Glomerular visceral epithelial cell (primary cell): ENCODE results near the gene PNN.
"Not testable (repeated sequence)": the region's sequence is repeated elsewhere in the genome, so short reads cannot be mapped to it uniquely, and the experiment has no call there.

Experiments
- DNase-seq: peaks from one replicate; pipeline ENCODE4 v3.0.0-alpha.2; 2016; ENCODE audit errors: extremely low spot score

Gene PNN

DNA sequence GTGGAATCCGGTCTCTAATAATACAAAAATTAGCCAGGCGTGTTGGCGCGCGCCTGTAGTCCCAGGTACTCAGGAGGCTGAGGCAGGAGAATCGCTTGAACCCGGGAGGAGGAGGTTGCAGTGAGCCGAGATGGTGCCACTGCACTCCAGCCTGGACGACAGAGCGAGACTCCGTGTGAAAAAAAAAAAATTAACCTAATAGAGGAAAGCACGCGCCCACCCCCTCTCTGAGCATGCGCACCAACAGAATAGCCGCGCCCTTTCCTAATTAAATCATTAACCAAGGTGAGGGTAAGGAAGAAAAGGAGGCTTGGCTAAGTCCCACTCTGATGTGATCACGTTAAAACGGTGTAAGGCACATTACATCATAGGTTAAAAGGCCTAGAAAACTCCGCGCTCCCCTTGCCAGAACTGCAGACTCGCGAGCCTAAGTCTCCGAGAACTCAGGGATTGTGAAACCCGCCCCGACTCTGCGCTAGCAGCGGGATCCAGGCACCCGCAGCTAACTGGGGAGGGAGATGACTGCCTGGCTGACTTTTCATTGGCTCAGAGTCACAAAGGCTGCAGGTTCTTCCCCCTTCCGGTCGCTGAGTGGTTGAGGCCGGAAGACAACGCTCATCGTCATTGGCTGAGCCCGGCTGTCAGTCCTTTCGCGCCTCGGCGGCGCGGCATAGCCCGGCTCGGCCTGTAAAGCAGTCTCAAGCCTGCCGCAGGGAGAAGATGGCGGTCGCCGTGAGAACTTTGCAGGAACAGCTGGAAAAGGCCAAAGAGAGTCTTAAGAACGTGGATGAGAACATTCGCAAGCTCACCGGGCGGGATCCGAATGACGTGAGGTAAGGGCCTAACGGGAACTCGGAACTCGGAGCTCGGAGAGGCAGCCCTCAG lies at the start of gene PNN:
Gene PNN, plus strand, starts transcription at position 695 of the 885 bp plus-strand sequence. Its CDS starts 26 bp downstream, at position 721.
- DNase-seq = peak; percentile 100

DNA sequence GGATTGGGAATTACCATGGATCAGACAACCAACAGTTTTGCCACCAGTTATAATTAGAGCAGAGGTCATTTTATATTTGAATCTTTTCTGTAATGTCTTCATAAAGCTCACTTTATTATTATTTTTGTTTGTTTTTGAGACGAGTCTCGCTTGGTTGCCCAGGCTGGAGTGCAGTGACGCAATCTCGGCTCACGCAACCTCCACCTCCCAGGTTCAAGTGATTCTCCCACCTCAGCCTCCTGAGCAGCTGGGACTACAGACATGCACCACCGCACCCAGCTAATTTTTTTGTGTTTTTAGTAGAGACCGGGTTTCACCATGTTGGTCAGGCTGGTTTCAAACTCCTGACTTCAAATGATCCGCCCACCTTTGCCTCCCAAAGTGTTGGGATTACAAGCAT lies 37.2 kb upstream of the PNN start:
- DNase-seq = not testable (repeated sequence)

DNA sequence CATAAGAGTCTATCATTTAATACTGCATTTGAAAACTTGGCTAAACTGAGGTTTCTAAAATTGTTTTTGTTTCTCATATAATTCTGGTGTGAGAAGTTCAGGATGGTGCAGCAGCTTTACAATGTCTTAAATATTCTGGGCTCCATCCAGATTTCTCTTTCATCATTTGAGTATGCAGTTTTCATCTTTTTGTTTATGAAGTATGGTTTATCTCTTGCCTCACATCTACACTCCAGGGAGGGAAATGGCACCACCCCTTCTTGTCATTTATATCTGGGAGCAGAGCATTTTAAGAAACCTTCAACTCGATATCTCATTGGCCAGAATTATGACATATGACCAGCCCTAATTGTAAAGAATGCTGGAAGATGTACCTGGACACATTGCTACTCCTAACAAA lies 36.6 kb upstream of the PNN start:
- DNase-seq = no peak

DNA sequence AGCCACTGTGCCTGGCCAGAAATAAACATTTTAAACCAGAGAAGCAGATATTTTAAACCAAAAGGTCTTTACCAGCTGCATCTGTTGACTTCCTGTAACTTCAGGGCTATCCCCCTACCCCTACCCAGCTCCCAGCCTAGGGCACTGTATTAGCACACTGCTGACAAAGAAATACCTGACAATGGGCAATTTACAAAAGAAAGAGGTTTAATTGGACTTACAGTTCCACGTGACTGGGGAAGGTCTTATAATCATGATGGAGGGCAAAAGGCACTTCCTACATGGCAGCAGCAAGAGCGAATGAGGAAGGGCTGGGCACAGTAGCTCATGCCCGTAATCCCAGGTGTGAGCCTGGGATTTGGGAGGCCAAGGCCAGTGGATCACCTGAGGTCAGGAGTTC lies 34.9 kb upstream of the PNN start:
- no peak for DNase-seq

DNA sequence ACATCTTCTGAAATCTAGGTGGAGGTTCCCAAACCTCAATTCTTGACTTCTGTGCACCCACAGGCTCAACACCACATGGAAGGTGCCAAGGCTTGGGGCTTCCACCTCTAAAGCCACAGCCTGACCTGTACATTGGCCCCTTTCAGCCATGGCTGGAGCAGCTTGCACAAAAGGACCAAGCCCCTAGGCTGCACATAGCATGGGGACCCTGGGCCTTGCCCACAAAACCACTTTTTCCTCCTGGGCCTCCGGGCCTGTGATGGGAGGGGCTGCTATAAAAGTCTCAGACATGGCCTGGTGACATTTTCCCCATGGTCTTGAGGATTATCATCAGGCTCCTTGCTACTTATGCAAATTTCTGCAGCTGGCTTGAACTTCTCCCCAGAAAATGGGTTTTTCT lies 33.4 kb upstream of the PNN start:
- DNase-seq = not testable (repeated sequence)

DNA sequence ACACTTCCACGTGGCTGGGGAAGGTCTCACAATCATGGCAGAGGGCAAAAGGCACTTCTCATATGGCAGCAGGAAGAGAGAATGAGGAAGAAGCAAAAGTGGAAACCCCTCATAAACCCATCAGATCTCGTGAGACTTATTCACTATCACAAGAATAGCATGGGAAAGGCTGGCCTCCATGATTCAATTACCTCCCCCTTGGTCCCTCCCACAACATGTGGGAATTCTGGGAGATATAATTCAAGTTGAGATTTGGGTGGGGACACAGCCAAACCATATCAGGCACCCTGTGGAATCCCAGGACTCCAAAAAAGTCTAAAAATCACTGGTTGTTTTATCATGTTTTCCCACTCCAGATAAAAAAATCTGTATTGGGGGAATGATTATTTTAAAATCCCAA lies 31.8 kb upstream of the PNN start:
- not testable (repeated sequence) for DNase-seq

DNA sequence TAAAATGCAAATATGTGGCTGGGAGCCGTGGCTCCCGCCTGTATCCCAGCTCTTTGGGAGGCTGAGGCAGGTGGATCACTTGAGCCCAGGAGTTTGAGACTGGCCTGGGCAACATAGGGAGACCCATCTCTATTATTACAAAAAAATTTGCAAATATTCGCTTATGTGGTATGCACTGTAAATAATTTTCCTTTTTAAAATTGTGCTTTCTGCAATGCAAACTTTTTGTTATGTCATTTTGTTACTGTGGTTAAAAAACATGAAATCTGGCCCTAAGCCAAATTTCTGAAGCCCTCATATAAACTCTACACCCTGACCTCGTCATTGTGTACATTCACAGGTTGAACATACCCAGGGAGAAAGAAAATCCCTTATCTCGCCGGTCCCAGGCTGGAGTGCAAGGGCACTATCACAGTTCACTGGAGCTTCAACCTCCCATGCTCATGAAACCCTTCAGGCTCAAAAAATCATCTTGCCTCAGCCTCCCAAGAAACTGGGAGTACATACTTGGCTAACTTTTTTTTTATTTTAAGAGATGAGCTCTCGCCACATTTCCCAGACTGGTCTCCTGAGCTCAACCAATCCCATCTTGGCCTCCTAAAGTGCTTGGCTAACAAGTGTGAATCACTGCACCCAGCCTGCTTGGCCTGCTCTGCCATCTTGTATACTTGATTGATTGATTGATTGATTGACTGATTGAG lies 29.6 kb upstream of the PNN start:
- DNase-seq = peak; percentile 3

DNA sequence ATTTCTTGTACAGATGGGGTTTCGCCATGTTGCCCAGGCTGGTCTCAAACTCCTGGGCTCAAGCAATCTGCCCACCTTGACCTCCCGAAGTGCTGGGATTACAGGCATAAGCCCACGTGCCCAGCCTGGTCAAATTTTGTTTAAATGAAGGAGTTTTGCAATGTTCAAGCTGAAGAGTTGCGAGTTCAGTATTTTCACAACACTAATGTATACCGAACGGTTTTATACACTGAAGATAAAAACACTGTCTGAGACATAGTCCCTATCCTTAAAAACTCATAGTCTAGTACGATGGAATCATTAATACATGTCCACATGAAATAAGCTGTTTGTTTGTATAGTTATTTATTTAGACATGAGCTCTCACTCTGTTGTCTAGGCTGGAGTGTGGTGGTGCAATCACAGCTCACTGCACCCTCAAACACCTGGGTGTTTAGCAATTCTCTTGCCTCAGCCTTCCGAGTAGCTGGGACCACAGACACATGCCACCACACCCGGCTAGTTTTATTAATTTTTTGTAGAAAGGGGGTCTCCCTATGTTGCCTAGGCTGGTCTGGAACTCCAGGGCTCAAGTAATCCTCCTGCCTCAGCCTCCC lies 20.4 kb upstream of the PNN start:
- DNase-seq = no peak

DNA sequence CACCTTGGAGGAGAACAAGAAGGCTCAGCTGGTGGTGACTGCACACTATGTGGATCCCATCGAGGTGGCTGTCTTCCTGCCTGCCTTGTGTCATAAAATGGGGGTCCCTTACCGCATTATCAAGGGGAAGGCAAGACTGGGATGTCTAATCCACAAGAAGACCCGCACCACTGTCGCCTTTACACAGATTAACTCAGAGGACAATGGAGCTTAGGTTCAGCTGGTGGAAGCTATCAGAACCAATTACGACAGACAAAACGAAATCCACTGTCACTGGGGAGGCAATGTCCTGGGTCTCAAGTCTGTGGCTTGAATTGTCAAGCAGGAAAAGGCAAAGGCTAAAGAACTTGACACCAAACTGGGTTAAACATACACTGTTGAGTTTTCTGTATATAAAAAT lies 17.6 kb upstream of the PNN start:
- DNase-seq = no peak

DNA sequence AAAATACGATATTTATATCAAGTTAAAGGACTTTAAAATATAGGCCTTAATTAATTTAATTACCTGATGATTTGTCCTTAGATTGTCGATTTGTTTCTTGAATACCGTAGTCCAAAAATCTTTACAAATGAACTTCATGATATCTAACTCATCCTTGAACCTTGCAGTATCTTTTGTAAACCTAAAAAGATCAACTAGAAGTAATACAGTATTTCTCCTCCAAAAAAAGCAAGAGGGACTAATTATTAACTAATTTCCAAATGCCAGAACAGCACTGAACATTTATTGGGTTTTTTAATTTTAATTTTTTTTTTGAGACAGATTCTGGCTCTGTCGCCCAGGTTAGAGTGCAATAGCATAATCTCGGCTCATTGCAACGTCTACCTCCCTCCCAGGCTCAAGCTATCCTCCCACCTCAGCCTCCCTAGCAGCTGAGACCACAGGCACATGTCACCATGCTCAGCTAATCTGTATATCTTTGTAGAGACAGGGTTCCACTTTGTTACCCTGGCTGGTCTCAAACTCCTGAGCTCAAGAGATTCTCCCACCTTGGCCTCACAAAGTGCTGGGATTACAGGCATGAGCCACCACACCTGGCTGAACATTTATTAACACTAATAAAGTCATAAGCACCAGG lies 16.7 kb upstream of the PNN start:
- no peak for DNase-seq

DNA sequence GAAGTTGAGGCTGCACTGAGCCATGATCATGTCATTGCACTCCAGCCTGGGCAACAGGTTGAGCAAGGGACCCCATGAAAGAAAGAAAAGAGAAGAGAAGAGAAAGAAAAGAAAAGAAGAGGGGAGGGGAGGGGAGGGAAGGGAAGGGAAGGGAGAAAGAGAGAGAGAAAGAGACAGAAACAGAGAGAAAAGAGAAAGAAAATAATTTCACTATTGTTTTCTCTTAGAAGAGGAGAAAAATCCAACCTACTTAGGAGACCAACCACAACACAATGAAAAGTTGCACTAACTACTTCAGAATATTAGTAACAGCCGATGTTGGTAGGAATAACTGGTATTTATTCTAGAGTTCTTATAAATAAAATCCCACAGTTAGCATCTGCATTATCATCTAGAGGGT lies 14.6 kb upstream of the PNN start:
- no peak for DNase-seq

DNA sequence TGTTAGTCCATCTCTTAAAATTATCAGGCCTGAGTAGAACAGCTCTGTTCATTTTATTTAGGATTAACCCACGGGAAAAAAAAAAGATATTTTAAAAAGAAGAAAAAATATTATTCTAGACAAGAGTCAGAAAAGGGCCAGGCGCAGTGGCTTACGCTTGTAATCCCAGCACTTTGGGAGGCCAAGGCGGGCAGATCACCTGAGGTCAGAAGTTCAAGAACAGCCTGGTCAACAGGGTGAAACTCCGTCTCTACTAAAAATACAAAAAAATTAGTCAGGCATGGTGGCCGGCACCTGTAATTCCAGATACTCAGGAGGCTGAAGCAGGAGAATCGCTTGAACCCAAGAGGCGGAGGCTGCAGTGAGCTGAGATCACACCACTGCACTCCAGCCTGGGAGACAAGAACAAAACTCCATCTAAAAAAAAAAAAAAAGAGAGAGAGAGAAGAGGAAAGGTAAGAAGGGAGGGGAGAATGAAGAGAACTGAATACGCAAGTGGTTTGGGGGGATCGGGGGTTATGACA lies 7.2 kb upstream of the PNN start:
- not testable (repeated sequence) for DNase-seq

DNA sequence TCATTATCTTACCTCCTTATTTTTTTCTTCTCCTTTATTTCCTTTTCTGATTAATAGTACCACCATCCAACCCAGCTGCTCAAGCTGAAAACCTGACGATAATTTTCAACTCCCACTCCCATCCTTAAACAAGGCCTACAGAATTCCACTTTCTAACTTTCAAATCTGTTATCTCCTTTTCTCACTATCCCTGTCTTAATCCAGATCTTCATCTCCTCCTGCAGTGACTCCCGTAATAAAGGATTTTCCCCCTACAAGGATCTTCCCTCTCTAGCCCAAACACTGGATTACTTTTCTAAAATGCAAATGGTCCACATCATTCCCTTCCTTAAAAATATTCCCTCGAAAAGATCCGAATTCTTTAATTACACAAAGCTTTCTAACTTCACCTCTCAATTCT lies 6.5 kb upstream of the PNN start:
- no peak for DNase-seq

DNA sequence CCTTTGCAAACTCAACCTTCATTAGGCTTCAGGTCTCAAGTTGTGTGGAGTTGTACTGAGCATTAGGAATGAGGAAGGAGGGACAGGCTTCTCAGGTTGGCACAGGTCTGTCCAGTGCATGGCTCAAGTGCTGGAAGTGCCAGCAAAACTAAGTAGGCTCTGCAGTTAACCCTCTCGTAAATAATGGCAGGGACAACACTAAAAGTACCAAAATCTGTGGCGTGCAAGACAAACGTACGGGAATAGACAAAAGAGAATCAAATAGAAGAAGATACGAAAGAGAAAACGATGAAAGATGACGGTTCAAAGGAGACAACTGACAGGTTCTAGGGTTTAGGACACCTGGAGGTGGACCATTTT lies 5.5 kb upstream of the PNN start:
- DNase-seq = no peak

DNA sequence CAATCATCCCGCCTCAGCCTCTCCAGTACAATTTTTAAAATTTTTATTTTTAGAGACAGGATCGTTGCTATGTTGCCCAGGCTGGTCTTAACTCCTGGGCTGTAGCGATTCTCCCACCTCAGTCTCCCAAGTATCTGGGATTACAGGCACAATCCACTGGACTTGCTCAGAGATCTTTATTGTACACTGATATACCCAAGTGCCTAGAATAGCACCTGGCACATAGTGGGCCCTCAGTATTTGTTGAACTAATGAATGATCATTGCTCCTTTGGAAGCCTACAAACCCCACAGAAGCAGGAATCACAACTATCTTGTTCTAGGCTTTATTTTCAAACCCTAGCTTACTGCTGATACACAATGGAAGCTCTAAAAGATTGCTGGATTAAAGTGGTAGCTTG lies 1.9 kb upstream of the PNN start:
- DNase-seq = no peak

DNA sequence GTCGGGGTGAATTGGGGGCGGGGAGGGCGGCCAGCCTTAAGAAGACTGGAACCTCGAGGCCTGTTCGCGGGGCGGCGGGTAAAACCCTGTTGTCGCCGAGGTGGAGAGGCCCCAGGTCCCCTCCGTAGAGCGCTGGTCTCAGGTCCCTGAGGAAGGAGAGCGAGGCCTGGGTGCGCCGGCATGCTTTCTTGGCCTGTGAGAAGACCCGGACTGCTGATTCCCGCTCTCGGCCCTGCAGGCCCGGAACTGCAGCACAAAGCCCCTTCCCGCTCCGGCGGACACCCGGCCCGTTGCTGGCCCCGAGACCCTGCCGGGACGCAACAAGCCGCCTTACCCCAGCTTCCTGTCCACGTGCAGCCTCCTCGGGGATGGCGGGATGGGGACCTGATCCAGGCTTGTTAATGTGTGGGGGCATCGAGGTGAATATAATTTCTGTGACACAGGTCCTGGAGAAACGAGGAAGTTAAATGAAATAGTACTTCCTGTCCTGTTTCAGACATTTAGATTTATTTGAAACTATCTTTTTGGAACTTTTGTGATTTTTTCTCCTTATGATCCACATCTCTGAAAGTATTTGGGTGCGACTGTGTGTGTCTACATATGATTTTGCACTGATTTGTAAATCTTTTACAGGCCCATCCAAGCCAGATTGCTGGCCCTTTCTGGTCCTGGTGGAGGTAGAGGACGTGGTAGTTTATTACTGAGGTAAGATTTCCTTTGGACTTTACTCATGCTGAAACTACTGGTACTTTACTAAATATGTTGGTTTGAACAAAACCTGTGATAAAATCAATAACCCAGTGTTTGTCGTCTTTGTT lies 600 bp downstream of the PNN start:
- peak; percentile 47 for DNase-seq

DNA sequence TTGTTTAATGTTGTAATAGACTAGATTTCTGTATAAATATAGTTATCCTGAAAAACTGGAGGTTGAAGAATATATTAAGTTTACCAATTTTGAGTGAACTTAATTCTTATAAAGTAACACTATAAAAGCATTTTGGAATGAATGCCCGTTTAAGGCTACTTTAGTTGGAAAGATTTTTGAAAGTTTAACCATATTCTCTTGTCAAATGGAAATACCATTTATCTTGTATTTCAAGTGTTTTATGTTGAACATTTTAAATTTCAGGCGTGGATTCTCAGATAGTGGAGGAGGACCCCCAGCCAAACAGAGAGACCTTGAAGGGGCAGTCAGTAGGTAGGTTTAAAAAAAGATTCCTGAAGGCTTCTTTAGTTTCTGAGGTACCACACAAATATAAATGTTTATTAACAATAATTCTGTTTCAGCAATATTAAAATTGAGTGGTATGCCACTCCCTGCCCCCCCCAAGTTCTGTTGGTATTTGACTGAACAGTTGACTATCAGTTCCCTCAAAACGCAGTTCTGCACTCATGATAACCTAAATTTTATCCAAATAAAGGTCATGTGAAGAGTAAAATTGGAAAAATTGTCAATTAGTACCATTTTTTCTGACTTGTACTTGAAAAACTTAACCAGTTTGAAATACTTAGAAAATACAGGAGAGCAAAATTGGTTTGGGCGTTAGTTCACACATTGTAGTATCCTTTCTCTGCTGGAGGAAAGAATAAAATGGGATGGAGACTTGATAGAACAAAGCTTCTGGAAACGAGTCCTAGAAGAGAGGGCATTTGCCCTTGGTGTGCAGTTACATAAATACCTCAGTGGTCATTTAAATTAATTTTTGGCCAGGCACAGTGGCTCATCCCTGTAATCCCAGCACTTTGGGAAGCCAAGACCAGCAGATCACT lies 1.5 kb downstream of the PNN start:
- no peak for DNase-seq

DNA sequence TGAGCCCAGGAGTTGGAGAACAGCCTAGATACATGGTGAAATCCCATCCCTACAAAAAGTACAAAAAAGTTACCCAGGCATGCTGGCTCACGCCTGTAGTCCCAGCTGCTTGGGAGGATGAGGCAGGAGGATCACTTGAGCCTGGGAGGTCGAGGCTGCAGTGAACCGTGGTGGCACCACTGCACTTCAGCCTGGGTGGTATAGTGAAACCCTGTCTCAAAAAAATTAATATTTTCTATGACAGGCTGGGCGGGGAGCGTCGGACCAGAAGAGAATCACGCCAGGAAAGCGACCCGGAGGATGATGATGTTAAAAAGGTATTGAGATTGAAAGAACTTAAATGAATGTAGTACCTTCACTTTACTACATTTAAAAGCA lies 2.1 kb downstream of the PNN start:
- DNase-seq = no peak

DNA sequence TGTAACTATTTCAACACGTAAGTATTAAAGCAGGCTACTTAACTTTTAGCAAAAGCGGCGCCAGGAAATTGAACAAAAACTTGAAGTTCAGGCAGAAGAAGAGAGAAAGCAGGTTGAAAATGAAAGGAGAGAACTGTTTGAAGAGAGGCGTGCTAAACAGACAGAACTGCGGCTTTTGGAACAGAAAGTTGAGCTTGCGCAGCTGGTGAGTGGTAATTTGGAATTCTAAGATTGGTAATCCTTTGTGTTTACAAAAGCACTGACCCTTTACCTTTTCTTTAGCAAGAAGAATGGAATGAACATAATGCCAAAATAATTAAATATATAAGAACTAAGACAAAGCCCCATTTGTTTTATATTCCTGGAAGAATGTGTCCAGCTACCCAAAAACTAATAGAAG lies 4.0 kb downstream of the PNN start:
- DNase-seq = no peak

DNA sequence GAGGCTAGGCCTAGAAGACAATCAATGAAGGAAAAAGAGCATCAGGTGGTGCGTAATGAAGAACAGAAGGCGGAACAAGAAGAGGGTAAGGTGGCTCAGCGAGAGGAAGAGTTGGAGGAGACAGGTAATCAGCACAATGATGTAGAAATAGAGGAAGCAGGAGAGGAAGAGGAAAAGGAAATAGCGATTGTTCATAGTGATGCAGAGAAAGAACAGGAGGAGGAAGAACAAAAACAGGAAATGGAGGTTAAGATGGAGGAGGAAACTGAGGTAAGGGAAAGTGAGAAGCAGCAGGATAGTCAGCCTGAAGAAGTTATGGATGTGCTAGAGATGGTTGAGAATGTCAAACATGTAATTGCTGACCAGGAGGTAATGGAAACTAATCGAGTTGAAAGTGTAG lies 5.5 kb downstream of the PNN start:
- no peak for DNase-seq
